GM12878 (cell line): ENCODE data around the gene OR56A5. TPM values are rescaled to one million over a fixed set of nuclear protein-coding genes. Genes with fewer than 3 reads are reported as not detected.

Experiments used
- CHD4 ChIP-seq: fragments of 200-600 bp; sonication (generic); IDR thresholded peaks from 2 replicates; pipeline ENCODE4 v1.6.1; 2016; ENCODE audit warnings: mild to moderate bottlenecking
- KDM1A ChIP-seq: fragments of 200-600 bp; sonication (generic); IDR thresholded peaks from 2 replicates; pipeline ENCODE4 v1.6.1; 2016; ENCODE audit warnings: borderline replicate concordance
- NKRF ChIP-seq: fragments of 450-650 bp; conservative IDR thresholded peaks from 2 replicates; pipeline ENCODE4 v1.6.1; 2017; ENCODE audit warnings: mild to moderate bottlenecking, moderate library complexity
- SPI1 ChIP-seq: IDR thresholded peaks from 2 replicates; pipeline ENCODE4 v1.6.1; 2011; ENCODE audit warnings: low read depth, mild to moderate bottlenecking, low read length, moderate library complexity, borderline replicate concordance; ENCODE audit not compliant: insufficient read depth
- SRF ChIP-seq, 2 experiments: IDR thresholded peaks; 2 replicates each; pipeline ENCODE4 v1.6.1; 2011; ENCODE audit warnings: low read depth in 2 of 2, low read length in 2 of 2, mild to moderate bottlenecking in 1 of 2, moderate library complexity in 1 of 2
- SUPT20H ChIP-seq: IDR thresholded peaks from 2 replicates; pipeline ENCODE4 v1.6.1; 2011; ENCODE audit warnings: low read depth, mild to moderate bottlenecking, low read length, moderate library complexity, borderline replicate concordance; ENCODE audit not compliant: control insufficient read depth
- polyA plus RNA-seq, 11 experiments: library from polyadenylated mRNA; depleted of rRNA in 4 of 11; unstranded in 6 of 11; stranded (reverse) in 5 of 11; fragments of >200 nt; fragmentation: Nextera tagmentation in 4 of 11; fragmentation: Illumina TruSeq in 1 of 11; extraction: Ambion mirVana in 4 of 11; extraction: Trizol in 1 of 11; gene quantifications; 1 replicate in 1 of 11; 2 replicates in 10 of 11; pipeline versions ENCODE4 v1.2.1 to v1.2.3, GENCODE V29; 2011 to 2016; ENCODE audit warnings: inconsistent platforms in 2 of 11, missing spikeins in 2 of 11, low read depth in 1 of 11
- total RNA-seq, 4 experiments: library from RNA; depleted of rRNA in 3 of 4; stranded (reverse); fragments of >200 nt in 3 of 4; fragmentation: Illumina TruSeq in 1 of 4; extraction: Trizol in 1 of 4; gene quantifications; 2 replicates each; pipeline versions ENCODE4 v1.2.1 to v1.2.3, GENCODE V29; 2013 to 2021
- TF ChIP-seq, protein P1 (sequence below): IDR thresholded peaks from 2 replicates; pipeline ENCODE4 v1.6.1; 2012; ENCODE audit warnings: low read length, inconsistent platforms
- TF ChIP-seq, protein P2 (sequence below): IDR thresholded peaks from 2 replicates; pipeline ENCODE4 v1.6.1; 2011; ENCODE audit warnings: low read depth, mild to moderate bottlenecking, low read length, moderate library complexity, borderline replicate concordance; ENCODE audit errors: extremely low read depth
- TF ChIP-seq, protein P3 (sequence below): fragments of 450-650 bp; IDR thresholded peaks from 2 replicates; pipeline ENCODE4 v1.6.1; 2017; ENCODE audit warnings: low read depth, mild to moderate bottlenecking, moderate library complexity

The OR56A5 gene
- total and polyA plus RNA-seq, 10 of the 15 experiments (the other 5 are each of a cell fraction or from before 2014, with no cell fraction given): not detected

- TF ChIP-seq, protein P1, sequence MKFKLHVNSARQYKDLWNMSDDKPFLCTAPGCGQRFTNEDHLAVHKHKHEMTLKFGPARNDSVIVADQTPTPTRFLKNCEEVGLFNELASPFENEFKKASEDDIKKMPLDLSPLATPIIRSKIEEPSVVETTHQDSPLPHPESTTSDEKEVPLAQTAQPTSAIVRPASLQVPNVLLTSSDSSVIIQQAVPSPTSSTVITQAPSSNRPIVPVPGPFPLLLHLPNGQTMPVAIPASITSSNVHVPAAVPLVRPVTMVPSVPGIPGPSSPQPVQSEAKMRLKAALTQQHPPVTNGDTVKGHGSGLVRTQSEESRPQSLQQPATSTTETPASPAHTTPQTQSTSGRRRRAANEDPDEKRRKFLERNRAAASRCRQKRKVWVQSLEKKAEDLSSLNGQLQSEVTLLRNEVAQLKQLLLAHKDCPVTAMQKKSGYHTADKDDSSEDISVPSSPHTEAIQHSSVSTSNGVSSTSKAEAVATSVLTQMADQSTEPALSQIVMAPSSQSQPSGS: no peak
- TF ChIP-seq SUPT20H (no peak), NKRF (no peak), SRF (IDR thresholded peaks at IDR 0.05; ENCODE audit: low read depth in 2 of 2, low read length in 2 of 2) (no peak), KDM1A (no peak), SPI1 (no peak), CHD4 (no peak)
- TF ChIP-seq, protein P2, sequence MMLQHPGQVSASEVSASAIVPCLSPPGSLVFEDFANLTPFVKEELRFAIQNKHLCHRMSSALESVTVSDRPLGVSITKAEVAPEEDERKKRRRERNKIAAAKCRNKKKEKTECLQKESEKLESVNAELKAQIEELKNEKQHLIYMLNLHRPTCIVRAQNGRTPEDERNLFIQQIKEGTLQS: no peak
- TF ChIP-seq, protein P3, sequence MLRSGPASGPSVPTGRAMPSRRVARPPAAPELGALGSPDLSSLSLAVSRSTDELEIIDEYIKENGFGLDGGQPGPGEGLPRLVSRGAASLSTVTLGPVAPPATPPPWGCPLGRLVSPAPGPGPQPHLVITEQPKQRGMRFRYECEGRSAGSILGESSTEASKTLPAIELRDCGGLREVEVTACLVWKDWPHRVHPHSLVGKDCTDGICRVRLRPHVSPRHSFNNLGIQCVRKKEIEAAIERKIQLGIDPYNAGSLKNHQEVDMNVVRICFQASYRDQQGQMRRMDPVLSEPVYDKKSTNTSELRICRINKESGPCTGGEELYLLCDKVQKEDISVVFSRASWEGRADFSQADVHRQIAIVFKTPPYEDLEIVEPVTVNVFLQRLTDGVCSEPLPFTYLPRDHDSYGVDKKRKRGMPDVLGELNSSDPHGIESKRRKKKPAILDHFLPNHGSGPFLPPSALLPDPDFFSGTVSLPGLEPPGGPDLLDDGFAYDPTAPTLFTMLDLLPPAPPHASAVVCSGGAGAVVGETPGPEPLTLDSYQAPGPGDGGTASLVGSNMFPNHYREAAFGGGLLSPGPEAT: no peak
Measured at GRCh38 chr11:5923794-5924193, 44.5 kb downstream of the OR56A5 start (continued).
